IPS-18a (cell line): Measurements from ENCODE around the gene FOXC2.
A peak's percentile ranks its signal among the peaks of the same experiment; 100 is the strongest.

Experiments
- H3K27ac ChIP-seq: one replicate; pipeline ENCODE4 v1.5.1; 2013; ENCODE audit warnings: low read length
- H3K27me3 ChIP-seq: one replicate; pipeline ENCODE4 v1.6.1; 2013; ENCODE audit warnings: mild to moderate bottlenecking, low read length; ENCODE audit not compliant: control insufficient read depth, insufficient read depth
- H3K36me3 ChIP-seq: one replicate; pipeline ENCODE4 v1.6.1; 2013; ENCODE audit warnings: low read depth, low read length; ENCODE audit not compliant: control insufficient read depth
- H3K4me1 ChIP-seq: one replicate; pipeline ENCODE4 v1.6.1; 2013; ENCODE audit warnings: low read depth, low read length; ENCODE audit not compliant: control insufficient read depth
- H3K4me3 ChIP-seq: one replicate; pipeline ENCODE4 v1.5.1; 2013; ENCODE audit warnings: low read length
- H3K9ac ChIP-seq: one replicate; pipeline ENCODE4 v1.6.1; 2013; ENCODE audit warnings: mild to moderate bottlenecking, low read length, moderate library complexity
- H3K9me3 ChIP-seq: one replicate; pipeline ENCODE4 v1.6.1; 2013; ENCODE audit warnings: low read depth, low read length; ENCODE audit not compliant: control insufficient read depth

FOXC2 gene

DNA sequence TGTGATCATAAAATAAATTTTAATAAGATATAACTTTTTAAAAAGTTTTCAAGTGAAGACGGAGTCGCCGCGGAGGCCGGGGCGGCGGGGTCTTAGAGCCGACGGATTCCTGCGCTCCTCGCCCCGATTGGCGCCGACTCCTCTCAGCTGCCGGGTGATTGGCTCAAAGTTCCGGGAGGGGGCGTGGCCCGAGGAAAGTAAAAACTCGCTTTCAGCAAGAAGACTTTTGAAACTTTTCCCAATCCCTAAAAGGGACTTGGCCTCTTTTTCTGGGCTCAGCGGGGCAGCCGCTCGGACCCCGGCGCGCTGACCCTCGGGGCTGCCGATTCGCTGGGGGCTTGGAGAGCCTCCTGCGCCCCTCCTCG, at the start of gene FOXC2:
Gene FOXC2 (plus strand): TSS at position 229 of the 365 bp plus-strand sequence. CDS start 507 bp downstream, outside the sequence.
- H3K4me1 ChIP-seq: peaks cover 17% of the 10 kb centered on the region
- H3K36me3 ChIP-seq: no peaks in the 10 kb centered on the region
- peak within 1 kb of the TSS; percentile 36 for H3K4me3 ChIP-seq
- H3K27ac ChIP-seq: no peak within 1 kb of the TSS
- peaks cover 91% of the 10 kb centered on the region for H3K27me3 ChIP-seq
- no peak within 1 kb of the TSS for H3K9ac ChIP-seq
- no peaks in the 10 kb centered on the region for H3K9me3 ChIP-seq

DNA sequence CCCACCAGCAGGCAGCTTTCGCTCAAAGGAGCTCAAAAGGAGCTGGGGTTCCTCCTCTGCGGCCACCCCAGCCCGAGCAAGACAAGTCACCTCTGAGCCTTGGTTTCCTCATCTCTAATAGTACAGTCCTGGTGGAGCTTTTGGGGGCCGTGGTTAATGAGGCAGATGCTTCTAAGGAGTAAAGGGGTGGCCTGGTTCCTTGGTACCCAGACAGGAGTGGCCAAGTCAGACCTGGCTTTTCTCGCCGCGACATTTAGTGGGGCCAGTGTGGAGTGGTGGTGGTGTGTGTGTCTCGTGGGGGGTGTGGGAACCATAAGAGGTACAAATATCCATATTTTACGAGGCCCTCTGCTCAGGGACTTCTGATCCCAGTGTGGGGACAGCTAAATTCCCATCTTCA, 49.6 kb upstream of the FOXC2 start:
- no peaks in the 10 kb centered on the region for H3K9me3 ChIP-seq
- no peak overlapping the region for H3K27ac ChIP-seq
- no peak overlapping the region for H3K4me3 ChIP-seq
- H3K9ac ChIP-seq: no peak overlapping the region
- no peaks in the 10 kb centered on the region for H3K36me3 ChIP-seq
- peaks cover 87% of the 10 kb centered on the region for H3K27me3 ChIP-seq
- peaks cover 5% of the 10 kb centered on the region for H3K4me1 ChIP-seq

DNA sequence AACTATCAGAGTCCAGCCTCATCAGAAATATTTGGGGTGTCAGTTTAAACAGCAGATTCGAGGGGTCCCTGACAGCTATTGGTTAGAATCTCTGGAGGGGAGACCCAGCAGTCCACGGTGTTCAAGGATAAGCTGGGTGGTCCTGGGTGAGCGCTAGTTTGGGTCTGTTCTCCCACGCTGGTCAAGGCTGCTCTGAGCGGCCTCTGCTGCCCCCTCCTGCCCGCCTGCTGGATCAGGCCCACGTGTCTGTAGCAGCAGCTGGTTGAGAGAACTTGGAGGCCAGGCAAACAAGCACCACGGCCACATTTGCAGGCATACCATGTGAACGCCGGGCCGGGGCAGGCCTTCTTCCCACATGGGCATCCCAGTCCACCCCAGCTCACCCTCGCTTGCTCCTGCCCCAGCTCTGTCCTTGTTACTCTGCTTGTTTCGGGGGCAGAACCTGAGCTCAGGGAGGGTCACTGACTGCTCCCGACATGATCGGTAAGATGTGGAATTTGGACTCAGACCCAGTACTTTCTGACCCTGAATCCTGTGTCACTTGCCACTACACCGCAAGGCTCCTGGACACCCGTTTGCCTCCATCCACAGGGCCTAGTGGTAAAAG, 48.9 kb upstream of the FOXC2 start:
- H3K4me3 ChIP-seq: no peak overlapping the region
- H3K9ac ChIP-seq: no peak overlapping the region

DNA sequence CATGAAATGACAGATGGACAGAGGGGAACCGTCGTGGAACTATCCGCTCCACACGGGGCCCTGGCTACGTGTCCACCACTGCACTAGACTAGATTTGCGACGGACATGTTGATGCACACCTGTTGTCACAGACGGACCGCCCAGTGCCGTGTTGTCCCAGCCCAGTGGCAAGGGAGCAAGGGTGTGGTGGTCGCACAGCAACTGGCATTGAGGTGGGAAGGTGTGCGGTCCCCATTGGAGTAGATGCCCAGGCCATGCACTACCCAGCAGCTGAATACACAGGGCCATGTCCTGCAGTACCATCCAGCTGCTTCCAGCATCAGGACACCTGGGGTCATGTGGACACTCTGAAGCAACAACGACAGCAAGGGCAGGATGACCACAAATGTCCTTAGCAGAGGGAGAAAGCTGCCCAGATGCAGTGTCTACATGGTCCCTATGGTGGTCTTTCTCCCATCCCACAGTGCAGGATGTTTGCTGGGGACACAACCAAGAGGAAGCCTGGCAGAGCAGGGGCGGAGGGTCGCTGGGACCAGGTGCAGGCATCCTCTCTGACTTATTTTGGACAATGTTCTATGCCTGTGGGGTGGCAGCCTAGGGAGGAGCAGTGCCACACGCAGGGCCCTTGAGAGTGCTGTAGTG, 47.5 kb upstream of the FOXC2 start:
- Histone ChIP-seq H3K9ac (no peak overlapping the region), H3K36me3 (no peaks in the 10 kb centered on the region), H3K27me3 (peaks cover 66% of the 10 kb centered on the region)

More for the DNA sequence above, 48.9 kb upstream of the FOXC2 start:
- Histone ChIP-seq H3K9me3 (no peaks in the 10 kb centered on the region), H3K4me1 (peaks cover 5% of the 10 kb centered on the region), H3K36me3 (no peaks in the 10 kb centered on the region), H3K27ac (no peak overlapping the region), H3K27me3 (peaks cover 80% of the 10 kb centered on the region)

DNA sequence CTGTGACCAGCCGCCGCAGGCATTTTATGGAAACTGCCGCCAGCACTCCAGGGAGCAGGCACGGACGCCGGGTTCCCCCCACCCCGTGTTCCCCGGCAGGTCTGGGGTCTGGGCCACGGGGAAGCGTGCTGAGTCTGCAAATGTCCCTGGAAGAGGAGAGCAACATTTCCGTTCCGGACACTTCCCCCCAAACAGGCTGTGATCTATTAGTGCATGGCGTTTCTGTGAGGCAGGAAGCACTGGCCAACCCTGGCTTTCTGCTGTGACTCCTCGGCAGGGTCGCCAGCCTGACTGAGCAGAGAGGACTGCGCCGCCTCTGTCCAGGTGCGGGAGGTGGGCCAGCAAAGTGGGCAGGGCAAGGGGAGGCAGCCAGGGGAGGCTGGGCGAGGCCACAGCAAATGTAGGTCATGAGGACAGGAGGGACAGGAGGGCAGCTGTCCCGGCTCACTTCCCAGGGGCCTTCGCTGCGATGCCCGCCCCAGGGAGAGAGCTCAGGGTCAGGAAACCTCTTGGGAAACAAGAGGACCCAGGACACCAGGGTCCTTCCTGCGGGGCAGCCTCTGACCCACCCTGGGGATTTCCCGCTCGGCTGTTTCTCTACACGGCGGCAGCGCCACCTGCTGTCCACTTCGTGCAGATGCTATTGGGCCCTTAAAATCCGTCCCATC, 46.8 kb upstream of the FOXC2 start:
- H3K27me3 ChIP-seq: peaks cover 59% of the 10 kb centered on the region
- H3K27ac ChIP-seq: no peak overlapping the region
- H3K4me1 ChIP-seq: no peaks in the 10 kb centered on the region
- H3K36me3 ChIP-seq: no peaks in the 10 kb centered on the region
- no peak overlapping the region for H3K4me3 ChIP-seq
- H3K9ac ChIP-seq: no peak overlapping the region
- no peaks in the 10 kb centered on the region for H3K9me3 ChIP-seq

More for the DNA sequence above, 47.5 kb upstream of the FOXC2 start:
- Histone ChIP-seq H3K27ac (no peak overlapping the region), H3K4me3 (no peak overlapping the region), H3K9me3 (no peaks in the 10 kb centered on the region), H3K4me1 (no peaks in the 10 kb centered on the region)

DNA sequence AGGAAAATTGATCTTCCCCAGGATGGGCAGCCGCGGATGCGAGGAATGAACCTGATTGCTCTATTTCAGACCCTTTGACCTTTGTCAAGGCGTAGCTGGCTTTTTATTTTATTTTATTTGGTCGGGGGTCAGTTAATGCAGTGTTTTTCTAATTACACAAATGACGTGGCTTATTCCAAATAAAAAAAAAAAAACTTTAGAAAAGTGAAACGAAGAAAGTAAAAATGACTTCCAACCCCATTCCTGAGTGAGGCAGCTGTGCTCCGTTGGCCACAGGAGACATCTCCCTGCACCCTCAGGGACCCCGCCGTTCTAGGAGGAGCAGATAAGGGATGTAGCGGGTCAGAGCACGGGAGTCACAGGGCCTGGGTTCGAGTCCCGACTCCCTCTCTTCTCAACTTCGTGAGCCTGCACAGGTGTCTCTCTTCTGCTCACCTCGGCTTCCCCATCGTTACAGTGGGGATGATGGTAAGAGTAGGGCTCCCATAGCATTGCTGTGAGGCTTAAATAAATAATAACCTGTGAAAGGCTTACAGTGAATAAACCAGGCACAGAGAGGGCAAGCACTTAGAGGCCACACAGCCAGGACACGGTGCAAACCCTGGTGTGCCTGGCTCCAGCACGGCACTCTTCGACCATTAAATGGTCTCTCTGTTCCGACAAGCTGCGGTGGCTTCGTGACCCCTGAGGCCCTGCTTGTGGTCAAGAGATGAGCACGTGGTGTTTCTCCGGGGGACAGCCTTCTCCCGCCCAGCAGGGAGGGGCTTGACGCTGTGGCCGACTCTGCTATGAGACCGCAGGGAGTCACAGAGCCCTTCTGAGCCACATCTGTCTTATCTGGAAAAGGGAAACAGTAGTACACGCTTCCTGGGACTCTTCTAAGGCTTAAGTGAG, 46.1 kb upstream of the FOXC2 start:
- no peaks in the 10 kb centered on the region for H3K4me1 ChIP-seq
- no peak overlapping the region for H3K27ac ChIP-seq
- H3K27me3 ChIP-seq: peaks cover 52% of the 10 kb centered on the region
- no peak overlapping the region for H3K9ac ChIP-seq
- H3K4me3 ChIP-seq: no peak overlapping the region
- H3K9me3 ChIP-seq: no peaks in the 10 kb centered on the region
- H3K36me3 ChIP-seq: no peaks in the 10 kb centered on the region

DNA sequence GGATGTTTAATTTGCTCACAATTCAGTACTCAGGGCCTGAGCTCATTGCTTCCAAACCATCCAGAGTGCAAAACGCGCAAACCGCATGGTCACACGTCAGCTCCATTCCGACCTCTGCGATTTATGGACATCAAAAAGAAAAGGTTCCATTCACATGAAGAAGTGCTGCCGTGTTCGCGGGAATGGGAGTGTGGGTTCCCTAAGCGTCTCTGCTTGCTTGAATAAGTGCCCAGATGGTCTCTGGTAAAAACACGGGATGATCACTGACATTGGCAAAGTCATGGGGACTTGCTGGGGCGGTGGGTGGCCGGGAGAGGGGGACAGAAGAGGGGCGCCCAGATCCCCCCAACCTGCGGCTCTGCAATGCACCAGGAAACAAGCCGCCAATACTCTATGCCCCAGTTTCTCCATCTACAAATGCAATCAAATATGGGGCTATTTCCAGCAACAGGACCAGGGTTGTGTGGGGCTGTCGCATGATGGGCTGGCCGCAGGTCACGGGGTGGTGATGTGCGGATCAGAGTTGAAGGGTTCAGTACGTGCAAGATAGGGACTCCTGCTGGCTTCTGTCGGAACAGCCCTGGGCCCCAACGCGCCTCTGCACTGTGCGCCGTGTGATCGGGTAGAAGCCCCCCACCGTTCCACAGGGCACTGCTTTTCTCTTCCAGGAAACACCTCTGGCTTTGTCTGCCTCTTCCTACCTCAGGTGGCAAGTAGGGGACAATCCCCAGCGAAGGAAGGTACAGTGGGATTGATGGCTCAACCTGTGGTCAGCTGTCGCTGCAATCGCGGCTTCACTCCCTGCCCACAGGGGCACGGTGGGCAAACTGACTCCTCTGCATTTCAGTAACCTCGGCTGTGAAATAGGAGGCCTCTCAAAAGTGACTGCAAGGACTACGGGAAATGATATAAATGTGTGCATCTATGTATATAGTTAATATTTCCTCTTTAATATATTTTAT, 45.1 kb upstream of the FOXC2 start:
- Histone ChIP-seq H3K27ac (no peak overlapping the region), H3K9me3 (no peaks in the 10 kb centered on the region), H3K27me3 (peaks cover 42% of the 10 kb centered on the region), H3K9ac (no peak overlapping the region), H3K36me3 (no peaks in the 10 kb centered on the region), H3K4me3 (no peak overlapping the region), H3K4me1 (no peaks in the 10 kb centered on the region)

DNA sequence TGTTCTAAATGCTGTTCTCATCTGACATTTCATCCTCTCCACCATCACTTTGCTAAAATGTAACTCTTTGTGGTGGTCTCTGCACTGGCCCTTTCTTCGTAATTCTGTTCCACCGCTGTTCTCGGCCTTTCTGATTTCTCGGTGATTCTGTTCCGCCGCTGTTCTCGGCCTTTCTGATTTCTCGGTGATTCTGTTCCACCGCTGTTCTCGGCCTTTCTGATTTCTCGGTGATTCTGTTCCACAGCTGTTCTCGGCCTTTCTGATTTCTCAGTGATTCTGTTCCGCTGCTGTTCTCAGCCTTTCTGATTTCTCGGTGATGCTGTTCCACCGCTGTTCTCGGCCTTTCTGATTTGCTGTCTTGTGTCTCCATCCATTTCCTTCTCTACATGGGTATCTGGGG, 44.0 kb upstream of the FOXC2 start:
- Histone ChIP-seq H3K4me1 (no peaks in the 10 kb centered on the region), H3K9ac (no peak overlapping the region), H3K27ac (no peak overlapping the region), H3K9me3 (no peaks in the 10 kb centered on the region), H3K36me3 (no peaks in the 10 kb centered on the region), H3K4me3 (no peak overlapping the region), H3K27me3 (peaks cover 31% of the 10 kb centered on the region)

DNA sequence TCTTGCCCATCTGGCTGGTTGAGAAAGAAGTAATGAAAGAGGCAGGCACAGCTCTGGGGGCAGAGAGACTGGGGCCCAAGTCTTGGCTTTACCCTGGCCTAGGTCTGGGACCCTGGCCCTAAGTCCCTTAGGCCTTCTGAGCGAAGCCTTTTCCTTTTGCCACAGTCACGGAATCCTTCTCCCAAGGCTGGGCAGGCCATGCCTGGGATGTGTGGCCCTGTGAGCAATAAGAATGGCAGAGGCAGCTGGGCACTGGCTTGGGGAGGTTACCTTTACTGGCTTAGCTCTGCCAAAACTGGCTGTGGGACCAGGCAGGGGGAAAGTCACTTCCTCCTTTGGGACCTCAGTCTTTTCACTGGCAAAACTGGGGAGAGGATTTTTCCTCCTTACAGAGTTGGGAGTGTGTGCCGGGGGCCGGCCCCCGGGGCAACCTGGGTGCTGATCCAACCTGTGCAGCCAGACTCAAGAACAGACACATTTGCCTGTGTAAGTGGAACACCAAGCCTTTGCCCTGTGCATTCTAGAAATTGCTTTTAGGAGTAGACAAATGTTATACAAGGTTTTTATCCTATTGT, 43.4 kb upstream of the FOXC2 start:
- Histone ChIP-seq H3K36me3 (no peaks in the 10 kb centered on the region), H3K4me3 (no peak overlapping the region), H3K27me3 (peaks cover 25% of the 10 kb centered on the region), H3K27ac (no peak overlapping the region), H3K4me1 (no peaks in the 10 kb centered on the region), H3K9me3 (no peaks in the 10 kb centered on the region), H3K9ac (no peak overlapping the region)

DNA sequence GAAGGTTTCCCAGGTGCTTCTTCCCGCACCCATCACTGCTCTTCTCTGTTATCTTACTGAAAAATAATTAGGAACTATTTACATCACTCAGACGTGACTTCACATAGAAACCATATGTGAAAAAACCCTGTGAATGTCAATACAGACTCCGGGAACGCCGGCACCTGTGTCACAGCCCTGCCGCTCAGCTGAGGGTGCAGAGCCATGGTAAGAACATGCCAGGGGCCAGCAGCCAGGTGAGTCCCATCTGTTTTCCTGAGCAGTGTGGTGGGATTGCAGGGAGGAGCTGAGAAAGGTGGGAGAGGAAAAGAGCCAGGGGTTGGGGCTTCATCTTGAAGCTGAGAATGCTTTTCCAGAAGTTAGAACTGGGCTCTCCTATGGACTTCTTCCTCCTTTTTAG, 42.6 kb upstream of the FOXC2 start:
- H3K9ac ChIP-seq: no peak overlapping the region
- no peak overlapping the region for H3K4me3 ChIP-seq
- no peaks in the 10 kb centered on the region for H3K36me3 ChIP-seq
- H3K4me1 ChIP-seq: no peaks in the 10 kb centered on the region
- peaks cover 17% of the 10 kb centered on the region for H3K27me3 ChIP-seq
- no peak overlapping the region for H3K27ac ChIP-seq
- no peaks in the 10 kb centered on the region for H3K9me3 ChIP-seq
